Body of pancreas (tissue), 4 donors: ENCODE data around the gene KIF17.

ENCODE experiments used
- POLR2A ChIP-seq, 3 donors: fragments of 450-650 bp; IDR thresholded peaks; one replicate each; pipeline ENCODE4 v1.6.1; 2016; ENCODE audit warnings: antibody characterized with exemption in 3 of 3, mild to moderate bottlenecking in 2 of 3
- TF ChIP-seq, protein P1 (sequence below), 7 experiments: fragments of 450-650 bp in 4 of 7; fragments of 200-600 bp in 3 of 7; sonication (generic) in 3 of 7; IDR thresholded peaks; one replicate each; pipeline ENCODE4 v1.5.1; 2016 to 2019; ENCODE audit warnings: antibody characterized with exemption in 7 of 7

DNA sequence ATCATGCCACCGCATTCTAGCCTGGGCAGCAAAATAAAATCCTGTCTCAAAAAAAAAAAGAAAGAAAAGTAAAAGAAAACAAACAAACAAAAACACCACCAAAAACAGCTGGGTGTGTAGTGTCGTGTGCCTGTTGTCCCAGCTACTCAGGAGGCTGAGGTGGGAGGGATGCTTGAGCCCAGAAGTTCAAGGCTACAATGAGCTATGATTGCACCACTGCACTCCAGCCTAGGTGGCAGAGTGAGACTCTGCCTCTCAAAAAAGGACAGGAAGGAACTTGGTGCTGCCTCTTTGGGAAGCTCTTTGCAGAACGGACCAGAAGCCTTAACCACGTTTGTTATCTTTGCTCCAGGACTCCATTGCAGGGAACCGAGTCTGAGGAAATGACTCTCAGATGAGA lies 11.0 kb downstream of the KIF17 start:
- TF ChIP-seq, protein P1, sequence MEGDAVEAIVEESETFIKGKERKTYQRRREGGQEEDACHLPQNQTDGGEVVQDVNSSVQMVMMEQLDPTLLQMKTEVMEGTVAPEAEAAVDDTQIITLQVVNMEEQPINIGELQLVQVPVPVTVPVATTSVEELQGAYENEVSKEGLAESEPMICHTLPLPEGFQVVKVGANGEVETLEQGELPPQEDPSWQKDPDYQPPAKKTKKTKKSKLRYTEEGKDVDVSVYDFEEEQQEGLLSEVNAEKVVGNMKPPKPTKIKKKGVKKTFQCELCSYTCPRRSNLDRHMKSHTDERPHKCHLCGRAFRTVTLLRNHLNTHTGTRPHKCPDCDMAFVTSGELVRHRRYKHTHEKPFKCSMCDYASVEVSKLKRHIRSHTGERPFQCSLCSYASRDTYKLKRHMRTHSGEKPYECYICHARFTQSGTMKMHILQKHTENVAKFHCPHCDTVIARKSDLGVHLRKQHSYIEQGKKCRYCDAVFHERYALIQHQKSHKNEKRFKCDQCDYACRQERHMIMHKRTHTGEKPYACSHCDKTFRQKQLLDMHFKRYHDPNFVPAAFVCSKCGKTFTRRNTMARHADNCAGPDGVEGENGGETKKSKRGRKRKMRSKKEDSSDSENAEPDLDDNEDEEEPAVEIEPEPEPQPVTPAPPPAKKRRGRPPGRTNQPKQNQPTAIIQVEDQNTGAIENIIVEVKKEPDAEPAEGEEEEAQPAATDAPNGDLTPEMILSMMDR (IDR thresholded peaks at IDR 0.05) = no peak
- no peak for TF ChIP-seq POLR2A (IDR thresholded peaks at IDR 0.05)
